H1 (cell line): Measurements from ENCODE around the gene FANCE.

Source experiments
- CEBPB ChIP-seq: IDR thresholded peaks from 2 replicates; pipeline ENCODE4 v1.6.1; 2012; ENCODE audit warnings: low read depth, low read length
- CHD2 ChIP-seq: IDR thresholded peaks from 2 replicates; pipeline ENCODE4 v1.6.1; 2012; ENCODE audit warnings: low read length, improper control_type of control experiment
- POLR2A ChIP-seq, 2 experiments: IDR thresholded peaks; 1 replicate in 1 of 2; 2 replicates in 1 of 2; pipeline ENCODE4 v1.6.1; 2011; ENCODE audit warnings: low read depth in 2 of 2, low read length in 2 of 2, mild to moderate bottlenecking in 2 of 2; ENCODE audit errors: control extremely low read depth in 1 of 2
- TF ChIP-seq, protein P1 (sequence below), 3 experiments: IDR thresholded peaks; 1 replicate in 2 of 3; 2 replicates in 1 of 3; pipeline versions ENCODE4 v1.5.1 to v1.6.1; 2011; ENCODE audit warnings: low read length in 3 of 3, mild to moderate bottlenecking in 3 of 3, inconsistent platforms in 2 of 3, low read depth in 1 of 3, moderate library complexity in 1 of 3; ENCODE audit not compliant: insufficient read depth in 1 of 3; ENCODE audit errors: control extremely low read depth in 1 of 3
- TF ChIP-seq, protein P2 (sequence below): IDR thresholded peaks from 2 replicates; pipeline ENCODE4 v1.6.1; 2012; ENCODE audit warnings: inconsistent platforms

GRCh38 chr6:35411066-35411465 lies 41.1 kb upstream of the FANCE start:
- TF ChIP-seq CHD2 = no peak
- TF ChIP-seq POLR2A (IDR thresholded peaks at IDR 0.05; ENCODE audit: control extremely low read depth in 1 of 2, low read depth in 2 of 2, low read length in 2 of 2) = no peak
- TF ChIP-seq, protein P1, sequence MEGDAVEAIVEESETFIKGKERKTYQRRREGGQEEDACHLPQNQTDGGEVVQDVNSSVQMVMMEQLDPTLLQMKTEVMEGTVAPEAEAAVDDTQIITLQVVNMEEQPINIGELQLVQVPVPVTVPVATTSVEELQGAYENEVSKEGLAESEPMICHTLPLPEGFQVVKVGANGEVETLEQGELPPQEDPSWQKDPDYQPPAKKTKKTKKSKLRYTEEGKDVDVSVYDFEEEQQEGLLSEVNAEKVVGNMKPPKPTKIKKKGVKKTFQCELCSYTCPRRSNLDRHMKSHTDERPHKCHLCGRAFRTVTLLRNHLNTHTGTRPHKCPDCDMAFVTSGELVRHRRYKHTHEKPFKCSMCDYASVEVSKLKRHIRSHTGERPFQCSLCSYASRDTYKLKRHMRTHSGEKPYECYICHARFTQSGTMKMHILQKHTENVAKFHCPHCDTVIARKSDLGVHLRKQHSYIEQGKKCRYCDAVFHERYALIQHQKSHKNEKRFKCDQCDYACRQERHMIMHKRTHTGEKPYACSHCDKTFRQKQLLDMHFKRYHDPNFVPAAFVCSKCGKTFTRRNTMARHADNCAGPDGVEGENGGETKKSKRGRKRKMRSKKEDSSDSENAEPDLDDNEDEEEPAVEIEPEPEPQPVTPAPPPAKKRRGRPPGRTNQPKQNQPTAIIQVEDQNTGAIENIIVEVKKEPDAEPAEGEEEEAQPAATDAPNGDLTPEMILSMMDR (IDR thresholded peaks at IDR 0.05; ENCODE audit: control extremely low read depth in 1 of 3, insufficient read depth in 1 of 3, low read depth in 1 of 3, low read length in 3 of 3) = no peak
- no peak for TF ChIP-seq CEBPB
- TF ChIP-seq, protein P2, sequence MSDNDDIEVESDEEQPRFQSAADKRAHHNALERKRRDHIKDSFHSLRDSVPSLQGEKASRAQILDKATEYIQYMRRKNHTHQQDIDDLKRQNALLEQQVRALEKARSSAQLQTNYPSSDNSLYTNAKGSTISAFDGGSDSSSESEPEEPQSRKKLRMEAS = no peak
